Natural killer cell (primary cell): ENCODE data around the gene ACTL10. TPM values are rescaled to one million over a fixed set of nuclear protein-coding genes. Genes with fewer than 3 reads are reported as not detected.

Experiments
- ATAC-seq, 3 donors: fragments of 150-1000 bp in 2 of 3; fragments of 200-7000 bp in 1 of 3; cut with Tn5 transposase; 1 replicate in 1 of 3; 2 replicates in 2 of 3; pipeline ENCODE4 v1.10.0; 2021; ENCODE audit warnings: mild to moderate bottlenecking in 2 of 3, moderate library complexity in 2 of 3
- DNase-seq, 2 donors: peaks; one replicate each; pipeline versions ENCODE4 v3.0.0 to v3.0.0-alpha.2; 2013 to 2021; ENCODE audit warnings: mixed read lengths in 1 of 2
- H3K27ac ChIP-seq: one replicate; pipeline ENCODE4 v1.5.1; 2013; ENCODE audit warnings: mild to moderate bottlenecking, low read length
- H3K27me3 ChIP-seq: one replicate; pipeline ENCODE4 v1.6.1; 2013; ENCODE audit warnings: low read length; ENCODE audit not compliant: control insufficient read depth, insufficient read depth
- H3K36me3 ChIP-seq: one replicate; pipeline ENCODE4 v1.6.1; 2013; ENCODE audit warnings: low read length; ENCODE audit not compliant: control insufficient read depth, insufficient read depth
- H3K4me1 ChIP-seq: one replicate; pipeline ENCODE4 v1.6.1; 2013; ENCODE audit warnings: low read length; ENCODE audit not compliant: control insufficient read depth, insufficient read depth
- H3K4me3 ChIP-seq: one replicate; pipeline ENCODE4 v1.5.1; 2013; ENCODE audit warnings: low read length
- H3K9me3 ChIP-seq: one replicate; pipeline ENCODE4 v1.6.1; 2013; ENCODE audit warnings: low read length; ENCODE audit not compliant: control insufficient read depth, insufficient read depth
- H3K27ac Mint-ChIP-seq, 2 donors: one replicate each; pipeline ENCODE4 v1.8.0; 2022; ENCODE audit warnings: mild to moderate bottlenecking in 2 of 2, mixed read lengths in 2 of 2, moderate library complexity in 1 of 2
- H3K27me3 Mint-ChIP-seq, 2 donors: one replicate each; pipeline ENCODE4 v1.8.0; 2022; ENCODE audit warnings: low read depth in 2 of 2, mixed read lengths in 2 of 2
- H3K36me3 Mint-ChIP-seq: one replicate; pipeline ENCODE4 v1.8.0; 2022; ENCODE audit warnings: mixed read lengths
- H3K4me1 Mint-ChIP-seq, 2 donors: one replicate each; pipeline ENCODE4 v1.8.0; 2022; ENCODE audit warnings: mixed read lengths in 2 of 2
- H3K4me3 Mint-ChIP-seq: one replicate; pipeline ENCODE4 v1.8.0; 2022; ENCODE audit warnings: mild to moderate bottlenecking, moderate library complexity, mixed read lengths
- H3K9me3 Mint-ChIP-seq, 2 donors: one replicate each; pipeline ENCODE4 v1.8.0; 2022; ENCODE audit warnings: mixed read lengths in 2 of 2
- CTCF ChIP-seq: fragments of 200-600 bp; IDR thresholded peaks from one replicate; pipeline ENCODE4 v1.8.0; 2022; ENCODE audit warnings: antibody characterized with exemption
- WGBS: methylation state at CpG from one replicate; pipeline ENCODE4 v1.1.7; 2013; ENCODE audit warnings: missing lambda C conversion rate; ENCODE audit not compliant: insufficient coverage; 5-methylcytosine and 5-hydroxymethylcytosine counted together
- intact Hi-C: fragments of 100-400 bp; cut with micrococcal nuclease; formaldehyde crosslinking; loops from one replicate; pipeline ENCODE4 v1.14.2; 2022
- total RNA-seq, 4 donors: library from RNA; stranded (reverse); fragments of 120-200 nt in 1 of 4; gene quantifications; one replicate each; pipeline versions ENCODE4 v1.2.3 to v1.2.4, GENCODE V29; 2013 to 2022

The ACTL10 gene
- total RNA-seq, 3 donors from 2014 or later (not counting 1 experiment from before 2014, with no cell fraction given): 0.80 to 2.2 (median 1.1) TPM

- no peaks in the 10 kb centered on the region for H3K27me3 ChIP-seq
- intact Hi-C loops: loop anchor here (2.0 kb wide), 1 partner anchor 67 kb away; no protein-coding TSS in a partner anchor
- WGBS: 94% methylated on average over 14 of the region's 16 CpGs
- H3K4me1 ChIP-seq: no peaks in the 10 kb centered on the region
- peaks cover 38% of the 10 kb centered on the region for H3K36me3 ChIP-seq
- H3K4me3 ChIP-seq: no peak overlapping the region
- no peaks in the 10 kb centered on the region for H3K9me3 ChIP-seq
- Mint-ChIP-seq H3K4me1 (peaks cover 0 to 11% of the 10 kb centered on the region in 2 donors), H3K27ac (no peak overlapping the region), H3K4me3 (no peak overlapping the region), H3K27me3 (no peaks in the 10 kb centered on the region), H3K36me3 (peaks cover 8% of the 10 kb centered on the region), H3K9me3 (no peaks in the 10 kb centered on the region)
- DNase-seq (no peak), ATAC-seq (no peak)
- no peak overlapping the region for H3K27ac ChIP-seq
- no peak for TF ChIP-seq CTCF
Observed at GRCh38 chr20:33709905-33710541, 43.3 kb downstream of the ACTL10 start.

- H3K27ac Mint-ChIP-seq: no peak overlapping the region
- TF ChIP-seq CTCF: no peak
- H3K4me1 ChIP-seq: no peaks in the 10 kb centered on the region
- H3K4me3 Mint-ChIP-seq: no peak overlapping the region
- no peaks in the 10 kb centered on the region for H3K27me3 Mint-ChIP-seq
- H3K4me1 Mint-ChIP-seq: peaks cover 0 to 11% of the 10 kb centered on the region in 2 donors
- 97% methylated on average over 13 of the region's 14 CpGs for WGBS
- intact Hi-C loops: loop anchor here (2.0 kb wide), 1 partner anchor 66 kb away; no protein-coding TSS in a partner anchor
- H3K9me3 ChIP-seq: no peaks in the 10 kb centered on the region
- peaks cover 38% of the 10 kb centered on the region for H3K36me3 ChIP-seq
- no peak overlapping the region for H3K4me3 ChIP-seq
- H3K36me3 Mint-ChIP-seq: peaks cover 8% of the 10 kb centered on the region
- H3K27ac ChIP-seq: no peak overlapping the region
- no peak for ATAC-seq
- H3K9me3 Mint-ChIP-seq: no peaks in the 10 kb centered on the region
- H3K27me3 ChIP-seq: no peaks in the 10 kb centered on the region
- DNase-seq: no peak
Observed at GRCh38 chr20:33710681-33711445, 44.1 kb downstream of the ACTL10 start.

- 100% methylated on average over 1 of the region's 1 CpG for whole genome bisulfite sequencing
Observed at GRCh38 chr20:33711446-33711738, 44.6 kb downstream of the ACTL10 start.

More at GRCh38 chr20:33711446-33711738, 44.6 kb downstream of the ACTL10 start:
- Histone ChIP-seq H3K4me1 (no peaks in the 10 kb centered on the region), H3K9me3 (no peaks in the 10 kb centered on the region), H3K27me3 (no peaks in the 10 kb centered on the region), H3K36me3 (peaks cover 38% of the 10 kb centered on the region), H3K27ac (no peak overlapping the region), H3K4me3 (no peak overlapping the region)
- no peak for TF ChIP-seq CTCF
- no peak overlapping the region for H3K27ac Mint-ChIP-seq
- no peak for DNase-seq
- H3K4me1 Mint-ChIP-seq: peaks cover 0 to 11% of the 10 kb centered on the region in 2 donors
- H3K27me3 Mint-ChIP-seq: no peaks in the 10 kb centered on the region
- H3K36me3 Mint-ChIP-seq: peaks cover 8% of the 10 kb centered on the region
- no peak for ATAC-seq
- no peak overlapping the region for H3K4me3 Mint-ChIP-seq
- intact Hi-C loops: loop anchor here (2.0 kb wide), 1 partner anchor 65 kb away; no protein-coding TSS in a partner anchor
- no peaks in the 10 kb centered on the region for H3K9me3 Mint-ChIP-seq
